DOHH2 (cell line): ENCODE measurements around the gene SLIT2.

Experiments used
- EZH2phosphoT487 ChIP-seq: fragments of 200-600 bp; sonication (generic); IDR thresholded peaks from 2 replicates; pipeline ENCODE4 v1.6.1; 2017; ENCODE audit warnings: borderline replicate concordance, mild to moderate bottlenecking, antibody characterized with exemption, low read length, moderate library complexity, mixed read lengths
- TF ChIP-seq, protein P1 (sequence below): fragments of 200-600 bp; sonication (generic); IDR thresholded peaks from one replicate; pipeline ENCODE4 v1.5.1; 2014; ENCODE audit warnings: antibody characterized with exemption, mild to moderate bottlenecking, low read depth, low read length; ENCODE audit not compliant: poor library complexity, severe bottlenecking

DNA sequence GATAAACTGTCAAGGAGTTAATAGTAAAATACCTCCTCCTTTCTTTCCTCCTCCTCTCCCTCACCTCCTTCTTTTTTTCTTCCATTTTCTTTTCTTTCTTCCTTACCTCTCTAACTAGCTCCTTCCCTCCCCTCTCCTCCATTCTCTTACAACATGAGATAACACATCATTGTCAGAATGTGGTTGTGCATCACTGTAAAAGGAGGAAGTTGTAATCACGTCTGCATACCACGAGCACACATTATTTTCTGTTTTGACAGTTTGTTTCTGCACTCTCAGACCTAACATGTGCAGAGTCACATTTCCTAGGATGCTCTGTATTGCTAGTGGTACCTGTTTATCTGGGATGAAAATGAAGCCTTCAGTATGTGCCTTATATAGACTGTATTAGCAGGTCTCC lies 9.1 kb downstream of the SLIT2 start:
- TF ChIP-seq, protein P1, sequence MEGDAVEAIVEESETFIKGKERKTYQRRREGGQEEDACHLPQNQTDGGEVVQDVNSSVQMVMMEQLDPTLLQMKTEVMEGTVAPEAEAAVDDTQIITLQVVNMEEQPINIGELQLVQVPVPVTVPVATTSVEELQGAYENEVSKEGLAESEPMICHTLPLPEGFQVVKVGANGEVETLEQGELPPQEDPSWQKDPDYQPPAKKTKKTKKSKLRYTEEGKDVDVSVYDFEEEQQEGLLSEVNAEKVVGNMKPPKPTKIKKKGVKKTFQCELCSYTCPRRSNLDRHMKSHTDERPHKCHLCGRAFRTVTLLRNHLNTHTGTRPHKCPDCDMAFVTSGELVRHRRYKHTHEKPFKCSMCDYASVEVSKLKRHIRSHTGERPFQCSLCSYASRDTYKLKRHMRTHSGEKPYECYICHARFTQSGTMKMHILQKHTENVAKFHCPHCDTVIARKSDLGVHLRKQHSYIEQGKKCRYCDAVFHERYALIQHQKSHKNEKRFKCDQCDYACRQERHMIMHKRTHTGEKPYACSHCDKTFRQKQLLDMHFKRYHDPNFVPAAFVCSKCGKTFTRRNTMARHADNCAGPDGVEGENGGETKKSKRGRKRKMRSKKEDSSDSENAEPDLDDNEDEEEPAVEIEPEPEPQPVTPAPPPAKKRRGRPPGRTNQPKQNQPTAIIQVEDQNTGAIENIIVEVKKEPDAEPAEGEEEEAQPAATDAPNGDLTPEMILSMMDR, result no peak
- TF ChIP-seq EZH2phosphoT487, result no peak
